GM12872 (cell line): Measurements from ENCODE around the gene AZIN2.

Source experiments
- TF ChIP-seq, protein P1 (sequence below): IDR thresholded peaks from 3 replicates; pipeline ENCODE4 v1.5.1; 2011; ENCODE audit warnings: low read depth, mild to moderate bottlenecking, low read length, moderate library complexity; ENCODE audit not compliant: insufficient read depth

AZIN2 gene

DNA sequence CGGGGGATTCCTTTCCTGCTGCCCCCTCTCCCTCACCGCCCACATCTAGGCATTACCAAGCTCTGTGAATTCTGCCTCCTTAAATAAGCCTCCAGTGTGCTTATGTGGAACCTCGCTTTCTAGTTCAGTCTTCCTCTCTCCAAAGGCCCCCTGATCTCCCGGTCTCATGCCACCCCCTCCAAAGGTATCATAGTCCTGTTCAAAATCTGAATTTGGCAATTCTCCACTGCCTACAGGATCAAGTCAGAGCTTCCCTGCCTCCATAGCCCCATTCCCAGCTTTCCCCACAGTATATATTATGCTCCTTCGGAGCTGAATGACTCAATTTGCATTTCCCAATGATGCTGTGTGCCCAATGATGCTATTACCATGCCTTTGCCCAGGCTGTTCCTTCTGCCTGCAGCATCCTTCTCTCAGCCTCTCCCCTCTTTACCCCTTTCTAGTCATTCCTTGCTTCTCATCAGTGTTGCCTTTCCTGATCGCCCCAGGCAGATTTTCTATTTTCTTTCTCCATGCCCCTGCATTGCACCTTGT lies 1.7 kb downstream of the AZIN2 start:
- TF ChIP-seq, protein P1, sequence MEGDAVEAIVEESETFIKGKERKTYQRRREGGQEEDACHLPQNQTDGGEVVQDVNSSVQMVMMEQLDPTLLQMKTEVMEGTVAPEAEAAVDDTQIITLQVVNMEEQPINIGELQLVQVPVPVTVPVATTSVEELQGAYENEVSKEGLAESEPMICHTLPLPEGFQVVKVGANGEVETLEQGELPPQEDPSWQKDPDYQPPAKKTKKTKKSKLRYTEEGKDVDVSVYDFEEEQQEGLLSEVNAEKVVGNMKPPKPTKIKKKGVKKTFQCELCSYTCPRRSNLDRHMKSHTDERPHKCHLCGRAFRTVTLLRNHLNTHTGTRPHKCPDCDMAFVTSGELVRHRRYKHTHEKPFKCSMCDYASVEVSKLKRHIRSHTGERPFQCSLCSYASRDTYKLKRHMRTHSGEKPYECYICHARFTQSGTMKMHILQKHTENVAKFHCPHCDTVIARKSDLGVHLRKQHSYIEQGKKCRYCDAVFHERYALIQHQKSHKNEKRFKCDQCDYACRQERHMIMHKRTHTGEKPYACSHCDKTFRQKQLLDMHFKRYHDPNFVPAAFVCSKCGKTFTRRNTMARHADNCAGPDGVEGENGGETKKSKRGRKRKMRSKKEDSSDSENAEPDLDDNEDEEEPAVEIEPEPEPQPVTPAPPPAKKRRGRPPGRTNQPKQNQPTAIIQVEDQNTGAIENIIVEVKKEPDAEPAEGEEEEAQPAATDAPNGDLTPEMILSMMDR = no peak

DNA sequence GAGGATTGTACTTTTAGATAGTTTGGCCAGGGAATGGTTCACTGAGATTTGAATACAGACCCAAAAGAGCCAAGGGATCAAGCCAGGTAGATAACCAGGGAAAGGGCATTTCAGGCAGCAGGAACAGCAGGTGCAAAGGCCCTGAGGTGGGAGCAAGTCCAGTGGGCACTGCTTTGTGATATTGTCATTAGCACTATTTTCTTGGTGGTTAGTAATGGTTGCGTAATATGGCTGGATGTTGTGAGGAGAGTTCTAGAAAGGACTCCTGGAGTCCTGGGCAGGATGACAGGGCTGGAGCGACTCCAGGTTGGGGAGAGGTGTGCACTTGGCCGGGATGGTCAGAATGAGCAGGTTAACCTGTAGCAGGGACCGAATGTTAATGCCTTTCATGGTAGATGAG lies 4.4 kb downstream of the AZIN2 start:
- TF ChIP-seq, protein P1 = no peak

DNA sequence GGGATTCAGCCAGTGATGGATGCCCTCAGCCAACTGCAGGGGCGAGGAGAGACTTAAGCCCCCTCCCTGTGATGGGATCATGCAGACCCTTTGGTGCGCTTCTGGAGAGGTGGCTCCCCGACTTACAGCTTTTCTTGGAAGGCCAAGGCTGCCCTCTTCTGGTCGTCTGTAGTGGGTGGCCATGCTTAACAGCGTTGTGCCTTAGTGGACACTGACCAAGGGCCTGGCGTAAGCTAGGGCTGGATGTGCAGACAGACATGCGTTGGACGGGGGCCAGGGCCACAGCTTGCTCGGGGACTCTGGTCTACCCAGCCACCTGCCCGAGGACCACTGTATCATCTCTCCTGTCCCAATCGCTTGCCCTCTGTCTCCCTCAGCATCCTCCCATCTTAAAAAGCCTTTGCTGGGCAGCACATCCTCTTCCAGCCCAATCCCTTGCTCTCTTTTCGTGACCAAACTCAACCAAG lies 5.5 kb downstream of the AZIN2 start:
- TF ChIP-seq, protein P1 = peak; percentile 80

DNA sequence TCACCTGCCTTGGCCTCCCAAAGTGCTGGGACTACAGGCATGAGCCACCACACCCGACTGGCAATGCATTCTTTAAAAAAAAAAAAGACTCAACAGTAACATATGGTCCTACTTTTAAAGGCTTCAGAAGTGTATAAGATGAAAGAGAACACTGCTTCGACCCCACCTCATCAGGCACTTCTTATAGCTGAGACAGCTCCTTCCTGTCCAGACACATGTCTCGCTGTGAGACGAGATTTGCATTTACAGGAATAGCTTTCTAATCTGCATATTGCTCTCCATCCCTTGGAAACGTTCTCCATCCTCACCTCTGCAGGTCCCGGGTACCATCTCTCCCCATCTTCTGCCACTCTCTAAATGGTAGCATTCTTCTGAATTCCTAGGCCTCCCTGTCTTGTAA lies 6.7 kb downstream of the AZIN2 start:
- TF ChIP-seq, protein P1 = no peak

DNA sequence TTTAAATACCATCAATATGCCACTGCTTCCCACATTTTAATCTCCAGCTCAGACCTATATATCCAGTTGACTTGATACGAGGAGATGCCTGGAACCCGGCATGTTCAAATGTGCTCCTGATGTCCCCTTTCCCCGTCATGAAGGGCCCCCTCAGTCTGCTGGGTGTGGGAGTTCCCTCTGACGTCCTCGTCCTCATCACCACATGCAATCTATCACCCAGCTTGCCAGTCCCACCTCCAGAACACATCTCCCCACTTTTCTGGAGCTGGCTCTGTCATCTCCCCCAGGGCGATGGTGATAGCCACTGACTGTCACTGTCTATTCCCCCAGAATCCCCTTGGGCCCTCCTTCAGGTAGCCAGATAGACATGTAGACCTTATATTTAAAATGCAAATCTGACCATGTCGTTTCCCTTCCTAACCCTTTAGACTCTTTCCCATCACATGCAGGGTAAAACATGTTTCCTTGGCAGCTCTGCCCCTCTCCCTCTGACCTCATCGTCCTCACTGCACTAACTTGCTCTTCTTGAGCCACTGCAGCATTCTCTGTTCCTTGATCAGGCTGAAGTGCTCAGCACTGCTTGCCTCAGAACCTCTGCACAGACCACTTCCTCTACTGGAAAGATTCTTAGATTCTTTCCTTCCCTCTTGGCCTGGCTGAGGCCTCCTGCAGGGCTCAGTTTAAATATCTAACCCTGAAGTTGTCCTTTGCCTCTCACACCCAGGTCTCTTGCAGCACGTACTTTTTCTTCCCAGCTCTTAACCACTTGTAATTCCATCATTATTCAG lies 7.4 kb downstream of the AZIN2 start:
- TF ChIP-seq, protein P1 = no peak

DNA sequence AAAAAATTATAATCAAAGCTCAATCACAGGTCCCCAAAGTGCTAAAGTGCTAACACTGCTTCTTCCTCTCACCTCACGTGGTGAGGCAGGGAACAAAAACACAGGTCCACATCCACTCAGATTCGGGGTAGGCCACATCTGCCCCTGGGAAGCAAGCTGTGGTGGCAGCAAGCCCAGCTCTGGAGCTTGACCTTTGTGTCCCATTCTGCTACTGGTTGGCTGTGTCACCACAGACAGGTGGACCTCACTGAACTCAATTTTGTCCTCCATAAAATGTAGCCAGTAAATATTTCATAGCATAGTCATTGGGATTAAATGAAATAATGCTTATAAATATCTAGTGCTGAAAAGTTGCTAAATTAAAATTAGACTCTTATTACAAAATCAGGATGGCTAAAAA lies 8.5 kb downstream of the AZIN2 start:
- TF ChIP-seq, protein P1 = no peak

DNA sequence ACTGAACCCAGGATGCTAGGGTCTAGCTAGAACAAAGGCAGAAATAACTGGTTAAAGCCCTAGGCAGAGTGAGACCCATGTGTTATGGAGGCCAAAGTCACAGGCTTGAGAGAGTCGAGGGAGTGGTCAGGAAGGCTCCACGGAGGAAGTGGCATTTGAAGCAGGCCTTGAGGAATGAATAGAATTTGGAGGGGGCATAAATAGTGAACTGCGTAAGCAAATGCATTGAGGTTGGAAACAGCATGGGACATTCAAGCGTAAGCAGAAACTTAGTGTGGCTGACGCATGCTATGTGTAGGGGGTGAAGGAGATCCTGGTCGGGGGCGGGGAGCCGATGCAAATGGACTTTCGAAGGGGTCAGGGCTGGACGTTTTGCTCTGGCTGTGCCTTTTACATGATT lies 11.5 kb downstream of the AZIN2 start:
- TF ChIP-seq, protein P1 = no peak
